GM18498 (cell line): ENCODE results near the gene ELMO2.
"Not testable (repeated sequence)": the region's sequence is repeated elsewhere in the genome, so short reads cannot be mapped to it uniquely, and the experiment has no call there.

Experiments
- ATAC-seq: cut with Tn5 transposase; IDR thresholded peaks from one replicate; pipeline ENCODE4 v1.9.1; 2021; ENCODE audit warnings: mild to moderate bottlenecking, moderate library complexity; ENCODE audit not compliant: unreplicated experiment

The ELMO2 gene

GRCh38 chr20:46406986-46407670 is 713 bp upstream of the ELMO2 start:
- ATAC-seq, result peak; percentile 47

GRCh38 chr20:46402331-46402811 is 4.0 kb downstream of the ELMO2 start:
- no peak for ATAC-seq

GRCh38 chr20:46401478-46401860 is 4.9 kb downstream of the ELMO2 start:
- ATAC-seq, result no peak

- ATAC-seq, result no peak
These were observed 5.5 kb downstream of the ELMO2 start for GRCh38 chr20:46400828-46401477.

GRCh38 chr20:46400253-46400652 is 6.2 kb downstream of the ELMO2 start:
- no peak for ATAC-seq

- no peak for ATAC-seq
These were observed 7.0 kb downstream of the ELMO2 start for GRCh38 chr20:46399401-46399800.

GRCh38 chr20:46398963-46399362 is 7.5 kb downstream of the ELMO2 start:
- ATAC-seq, result no peak

- ATAC-seq, result no peak
These were observed 10.2 kb downstream of the ELMO2 start for GRCh38 chr20:46396052-46396740.

- ATAC-seq, result no peak
These were observed 11.3 kb downstream of the ELMO2 start for GRCh38 chr20:46394872-46395760.

GRCh38 chr20:46393967-46394366 is 12.4 kb downstream of the ELMO2 start:
- no peak for ATAC-seq

- ATAC-seq, result no peak
These were observed 17.5 kb downstream of the ELMO2 start for GRCh38 chr20:46388937-46389336.

- no peak for ATAC-seq
These were observed 18.1 kb downstream of the ELMO2 start for GRCh38 chr20:46388201-46388836.

- ATAC-seq, result not testable (repeated sequence)
These were observed 19.4 kb downstream of the ELMO2 start for GRCh38 chr20:46387054-46387453.

- ATAC-seq, result no peak
These were observed 27.9 kb downstream of the ELMO2 start for GRCh38 chr20:46378412-46379009.

- no peak for ATAC-seq
These were observed 28.9 kb downstream of the ELMO2 start for GRCh38 chr20:46377518-46377917.

GRCh38 chr20:46376196-46376785 is 30.1 kb downstream of the ELMO2 start:
- ATAC-seq, result no peak

- no peak for ATAC-seq
These were observed 30.6 kb downstream of the ELMO2 start for GRCh38 chr20:46375771-46376170.

- ATAC-seq, result no peak
These were observed 32.0 kb downstream of the ELMO2 start for GRCh38 chr20:46374383-46374782.

GRCh38 chr20:46371656-46372055 is 34.8 kb downstream of the ELMO2 start:
- ATAC-seq, result no peak

- ATAC-seq, result no peak
These were observed 37.5 kb downstream of the ELMO2 start for GRCh38 chr20:46368902-46369268.
